Activated CD8-positive, alpha-beta memory T cell treated with anti-CD3 and anti-CD28 coated beads for 48 hours (primary cell): Measurements from ENCODE around the gene SLC30A4.

Experiments used
- DNase-seq, 3 experiments: peaks; one replicate each; pipeline ENCODE4 v3.0.0-alpha.2; 2020; ENCODE audit warnings: low read depth in 2 of 3, low spot score in 2 of 3

Gene SLC30A4

DNA sequence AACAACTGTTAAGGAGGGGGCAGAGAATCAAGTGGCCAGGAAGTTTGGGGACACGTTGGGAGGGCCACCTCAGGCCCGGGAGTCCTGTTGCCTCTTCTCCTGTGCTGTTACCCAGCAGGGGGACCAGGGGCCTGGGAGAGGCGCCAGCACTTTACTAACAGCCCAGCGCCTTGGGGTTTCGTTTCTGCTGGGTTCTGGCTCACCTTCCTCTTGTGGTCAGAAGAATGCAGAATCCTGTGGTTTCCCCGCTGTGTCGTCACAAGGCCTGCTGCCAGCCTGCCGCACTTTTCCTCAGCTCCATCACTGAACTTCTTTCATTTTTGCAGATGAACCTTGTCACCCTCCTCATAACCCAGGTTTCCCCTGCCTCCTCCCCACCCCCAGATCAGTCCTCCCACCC lies 67.7 kb downstream of the SLC30A4 start:
- DNase-seq: peak in 1 of 3 experiments; percentile 42

DNA sequence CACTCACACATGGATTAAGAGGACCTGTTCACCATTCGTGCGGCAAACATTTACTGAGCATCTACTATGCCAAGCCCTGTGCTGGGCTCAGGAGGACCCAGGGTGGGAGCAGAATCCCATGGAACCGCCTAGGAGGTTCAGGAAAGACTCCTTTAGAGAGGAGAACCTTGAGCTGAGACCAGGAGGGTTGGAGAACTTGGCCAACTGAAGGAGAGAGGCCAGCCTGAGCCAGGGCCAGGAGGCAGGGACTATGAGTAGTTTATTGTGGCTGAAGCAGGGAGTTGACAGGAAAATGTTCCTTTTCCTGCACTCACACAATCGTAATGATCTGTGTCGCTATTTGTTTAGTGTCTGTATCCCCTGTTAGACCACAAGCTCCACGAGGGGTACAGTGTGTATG lies 71.3 kb downstream of the SLC30A4 start:
- DNase-seq: no peak

GRCh38 chr15:45449916-45450867 lies 72.4 kb downstream of the SLC30A4 start:
- DNase-seq: no peak

DNA sequence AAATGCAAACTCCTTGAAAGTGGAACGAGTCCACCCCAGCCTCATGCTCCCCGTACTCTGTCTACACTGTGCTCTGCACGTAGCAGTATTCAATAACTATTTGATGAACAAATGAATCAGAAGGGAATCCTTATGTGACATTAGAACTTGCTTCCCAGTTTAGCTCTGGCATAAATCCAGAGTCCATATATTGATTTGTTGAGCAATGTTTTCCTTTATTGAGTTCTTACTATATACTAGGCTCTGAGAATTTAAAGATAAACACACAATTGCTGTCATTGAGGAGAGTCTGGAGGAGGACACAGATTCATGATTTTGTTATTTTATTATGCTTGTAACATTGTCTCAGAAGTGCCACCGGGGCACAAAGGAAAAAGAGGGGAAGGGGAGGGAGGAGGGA lies 73.2 kb downstream of the SLC30A4 start:
- no peak for DNase-seq

DNA sequence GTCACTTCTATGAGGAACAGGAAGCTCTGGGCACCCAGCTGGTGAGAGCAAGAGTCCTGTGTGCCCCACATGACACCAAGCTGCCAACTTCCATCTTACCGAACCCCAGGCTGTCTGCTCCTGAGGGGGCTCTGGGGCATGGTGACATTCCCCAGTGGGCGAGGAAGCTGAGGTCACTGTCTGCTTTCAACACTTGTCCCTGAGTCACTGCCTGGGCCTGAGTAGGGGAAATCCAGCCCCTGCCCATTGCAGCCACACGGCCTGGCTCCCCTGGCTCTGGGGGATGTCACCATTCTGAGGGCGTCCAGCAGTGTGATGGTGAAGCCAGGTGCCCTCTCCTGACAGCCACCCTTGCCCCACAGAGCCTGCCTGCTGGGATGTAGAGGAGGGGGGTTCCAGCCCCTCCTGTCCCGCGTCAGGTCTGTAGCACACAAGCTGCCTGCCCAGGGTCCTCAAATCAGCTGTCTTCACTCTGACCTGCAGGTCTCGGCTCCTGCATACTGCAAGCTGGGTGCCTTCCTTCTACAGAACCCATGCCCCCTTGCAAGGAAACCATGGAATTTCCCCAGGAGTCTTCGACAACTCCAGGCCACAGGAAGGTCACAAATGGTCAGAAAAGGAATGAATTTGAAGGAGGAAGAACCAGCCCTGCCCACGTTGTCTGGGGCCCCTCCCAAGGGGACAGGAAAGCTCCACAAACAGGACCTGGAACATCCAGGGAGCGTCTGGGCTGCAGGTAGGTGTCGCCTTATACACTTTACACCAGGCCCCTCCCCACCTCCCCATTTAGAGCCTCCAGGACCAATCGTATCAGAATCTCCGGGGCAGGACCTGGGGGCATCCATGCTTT lies 74.3 kb downstream of the SLC30A4 start:
- no peak for DNase-seq

DNA sequence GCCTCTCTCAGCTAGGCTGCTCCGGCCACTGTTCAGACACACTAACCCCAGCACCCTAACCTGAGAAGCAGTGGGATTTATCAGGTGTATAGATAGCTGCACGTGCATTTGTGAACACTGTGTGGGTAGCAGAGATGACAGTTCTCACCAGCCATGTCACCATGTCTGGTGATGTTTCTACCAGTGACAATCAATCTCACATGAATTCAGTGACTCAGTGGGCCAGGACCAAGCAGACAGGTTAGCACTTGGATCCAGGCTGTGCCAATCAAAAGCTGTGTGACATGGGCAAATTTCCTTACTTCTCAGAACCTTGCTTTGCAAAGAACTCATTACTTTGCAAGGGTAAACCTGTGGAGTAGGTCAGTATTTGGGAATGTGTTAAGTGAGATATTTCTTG lies 78.9 kb downstream of the SLC30A4 start:
- no peak for DNase-seq

- DNase-seq: no peak
Observed at GRCh38 chr15:45442507-45443135, 79.9 kb downstream of the SLC30A4 start.

DNA sequence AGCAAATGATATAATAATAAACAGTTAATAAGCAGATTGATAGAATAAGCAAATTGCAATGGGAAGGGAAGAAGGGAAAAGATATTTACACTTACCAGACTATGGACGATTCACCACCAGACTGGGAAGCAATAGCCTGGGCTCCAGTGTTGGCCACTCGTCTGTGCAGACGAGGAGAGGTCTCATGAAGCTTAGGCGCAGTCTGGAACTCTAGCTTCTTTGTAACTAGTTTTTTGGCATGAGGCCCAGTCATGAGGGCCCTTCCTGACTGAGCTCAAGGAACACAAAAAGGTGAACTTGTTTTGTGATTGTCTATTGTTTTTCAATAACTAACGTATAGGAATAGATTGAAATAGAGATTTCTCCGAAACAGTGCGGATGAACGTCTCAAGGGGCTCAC lies 80.9 kb downstream of the SLC30A4 start:
- no peak for DNase-seq

DNA sequence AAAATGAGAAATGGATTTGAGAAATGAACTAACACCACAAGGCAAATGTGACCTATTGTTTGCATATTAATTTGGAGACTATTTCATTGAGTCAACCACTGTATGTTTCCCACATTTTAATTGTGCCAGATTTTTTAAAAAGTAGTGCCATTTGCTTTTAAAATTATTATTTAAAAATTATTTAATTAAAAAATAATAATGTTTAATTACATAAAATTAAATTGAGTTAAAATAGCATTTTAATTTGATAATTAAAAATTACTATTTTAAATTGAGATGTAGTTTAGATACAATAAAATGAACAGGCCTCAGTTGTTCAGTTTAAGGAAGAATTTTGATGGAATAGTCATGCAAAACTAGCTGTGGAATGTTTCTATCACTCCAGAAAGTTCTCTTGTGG lies 81.5 kb downstream of the SLC30A4 start:
- DNase-seq: no peak

- no peak for DNase-seq
Observed at GRCh38 chr15:45439521-45440260, 82.9 kb downstream of the SLC30A4 start.

DNA sequence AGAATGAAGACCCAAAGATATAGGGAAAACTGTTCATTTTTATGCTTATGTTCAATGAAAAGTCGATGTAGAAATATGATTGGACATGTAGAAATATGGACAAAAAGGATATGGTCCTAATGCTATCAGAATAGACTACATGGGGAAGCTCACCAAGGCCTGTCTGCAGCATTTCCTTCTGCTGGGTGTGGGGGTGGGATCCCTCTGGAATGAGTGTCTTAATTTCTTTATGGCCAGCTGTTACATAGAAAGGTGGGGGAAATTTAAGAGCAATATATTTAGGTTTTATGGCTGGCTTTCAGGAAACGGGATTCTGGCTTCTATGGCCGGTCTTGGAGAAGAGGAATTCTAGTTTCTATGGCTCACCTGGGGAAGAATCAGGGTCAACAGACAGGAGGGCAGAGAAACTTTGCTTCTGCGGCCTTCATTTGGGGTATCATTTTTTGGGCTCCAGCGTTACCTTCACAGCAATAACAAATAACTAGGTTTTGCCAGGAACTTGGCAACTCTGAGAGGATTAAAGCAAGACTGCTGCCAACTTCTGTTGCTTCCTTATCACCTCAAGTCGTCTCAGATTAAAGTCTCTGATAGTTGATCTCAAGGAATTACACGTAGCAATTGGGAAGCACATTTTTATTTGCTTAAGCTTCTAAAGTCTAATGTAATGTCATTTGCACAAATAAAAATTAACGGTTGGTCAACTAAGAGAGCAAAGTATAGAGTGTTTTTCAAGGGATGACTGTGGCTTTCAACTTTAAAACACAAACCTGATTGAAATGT lies 87.2 kb downstream of the SLC30A4 start:
- no peak for DNase-seq

- no peak for DNase-seq
Observed at GRCh38 chr15:45434078-45434567, 88.4 kb downstream of the SLC30A4 start.

- DNase-seq: no peak
Observed at GRCh38 chr15:45431511-45431910, 91.0 kb downstream of the SLC30A4 start.

GRCh38 chr15:45429941-45430792 lies 92.4 kb downstream of the SLC30A4 start:
- peak; percentile 54 to 97 (median 88) for DNase-seq
